ENCODE measurements around the gene HES1.
"Not testable (repeated sequence)": the region's sequence is repeated elsewhere in the genome, so short reads cannot be mapped to it uniquely, and the experiment has no call there.

The HES1 gene

DNA sequence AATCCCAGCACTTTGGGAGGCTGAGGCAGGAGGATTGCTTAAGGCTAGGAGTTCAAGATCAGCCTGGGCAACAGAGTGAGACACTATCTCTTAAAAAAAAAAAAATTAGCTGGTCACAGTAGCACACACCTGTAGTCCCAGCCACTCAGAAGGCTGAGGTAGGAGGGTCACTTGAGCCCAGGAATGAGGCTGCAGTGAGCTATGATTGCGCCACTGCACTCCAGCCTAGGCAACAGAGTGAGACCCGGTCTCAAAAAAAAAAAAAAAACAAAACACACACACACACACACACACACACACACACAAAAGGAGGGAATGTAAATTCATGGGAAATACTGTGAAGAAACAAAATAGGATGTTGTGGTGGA, 15.0 kb downstream of the HES1 start:
- H3K27me3 ChIP-seq (ENCODE audit: control insufficient read depth, insufficient read depth, low read length); H3K36me3 ChIP-seq (ENCODE audit: control insufficient read depth, low read depth, low read length); H3K4me1 ChIP-seq (ENCODE audit: control insufficient read depth, low read depth, low read length); H3K9ac ChIP-seq (ENCODE audit: low read length); H3K9me3 ChIP-seq (ENCODE audit: control insufficient read depth, low read depth, low read length); H3K27ac ChIP-seq (ENCODE audit: low read length); H3K4me3 ChIP-seq (ENCODE audit: low read length): not testable (repeated sequence)

DNA sequence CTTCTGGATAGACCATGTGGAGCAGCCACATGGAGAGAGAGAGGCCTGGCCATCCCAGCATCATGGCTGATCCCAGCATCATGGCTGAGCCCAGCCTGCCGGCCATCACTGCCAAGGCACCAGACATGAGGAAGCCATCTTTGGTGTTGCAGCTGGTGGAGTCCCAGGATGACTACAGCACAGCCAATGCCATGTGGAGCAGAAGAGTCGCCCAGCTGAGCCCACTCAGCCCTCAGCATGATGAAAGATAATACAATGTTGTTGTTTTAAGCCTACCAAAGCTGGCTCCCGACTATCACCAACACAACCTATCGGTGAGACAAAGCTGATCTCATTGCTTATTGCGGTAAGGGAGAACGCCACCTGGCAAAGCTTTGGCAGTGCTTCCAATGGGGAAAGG, 18.4 kb downstream of the HES1 start:
- H3K4me1 ChIP-seq (ENCODE audit: control insufficient read depth, low read depth, low read length), result no peaks in the 10 kb centered on the region

DNA sequence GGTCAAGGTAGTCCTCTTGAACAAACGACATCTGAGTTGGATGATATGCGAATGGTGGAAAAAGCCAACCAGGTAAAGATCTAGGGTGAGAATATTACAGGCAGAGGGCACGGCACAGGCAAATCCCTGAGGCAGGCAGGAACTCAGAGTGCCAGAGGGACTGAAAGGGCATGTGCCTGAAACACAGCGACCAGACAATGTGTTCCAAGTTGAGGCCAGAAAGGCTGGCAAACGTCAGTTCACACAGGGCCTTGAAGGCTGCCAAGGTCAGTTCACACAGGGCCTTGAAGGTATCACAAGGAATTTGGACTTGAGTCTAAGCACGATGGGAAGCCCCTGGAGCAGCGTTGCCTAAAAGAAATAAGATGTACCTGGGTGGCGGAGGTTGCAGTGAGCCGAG, 20.1 kb downstream of the HES1 start:
- Histone ChIP-seq H3K9ac (ENCODE audit: low read length) (no peak overlapping the region), H3K27ac (ENCODE audit: low read length) (no peak overlapping the region), H3K9me3 (ENCODE audit: control insufficient read depth, low read depth, low read length) (no peaks in the 10 kb centered on the region), H3K4me3 (ENCODE audit: low read length) (no peak overlapping the region), H3K27me3 (ENCODE audit: control insufficient read depth, insufficient read depth, low read length) (no peaks in the 10 kb centered on the region), H3K36me3 (ENCODE audit: control insufficient read depth, low read depth, low read length) (no peaks in the 10 kb centered on the region), H3K4me1 (ENCODE audit: control insufficient read depth, low read depth, low read length) (peaks cover 3% of the 10 kb centered on the region)

More for the DNA sequence above, 18.4 kb downstream of the HES1 start:
- Histone ChIP-seq H3K9ac (ENCODE audit: low read length) (no peak overlapping the region), H3K27ac (ENCODE audit: low read length) (no peak overlapping the region), H3K36me3 (ENCODE audit: control insufficient read depth, low read depth, low read length) (no peaks in the 10 kb centered on the region), H3K4me3 (ENCODE audit: low read length) (no peak overlapping the region), H3K27me3 (ENCODE audit: control insufficient read depth, insufficient read depth, low read length) (no peaks in the 10 kb centered on the region), H3K9me3 (ENCODE audit: control insufficient read depth, low read depth, low read length) (no peaks in the 10 kb centered on the region)

DNA sequence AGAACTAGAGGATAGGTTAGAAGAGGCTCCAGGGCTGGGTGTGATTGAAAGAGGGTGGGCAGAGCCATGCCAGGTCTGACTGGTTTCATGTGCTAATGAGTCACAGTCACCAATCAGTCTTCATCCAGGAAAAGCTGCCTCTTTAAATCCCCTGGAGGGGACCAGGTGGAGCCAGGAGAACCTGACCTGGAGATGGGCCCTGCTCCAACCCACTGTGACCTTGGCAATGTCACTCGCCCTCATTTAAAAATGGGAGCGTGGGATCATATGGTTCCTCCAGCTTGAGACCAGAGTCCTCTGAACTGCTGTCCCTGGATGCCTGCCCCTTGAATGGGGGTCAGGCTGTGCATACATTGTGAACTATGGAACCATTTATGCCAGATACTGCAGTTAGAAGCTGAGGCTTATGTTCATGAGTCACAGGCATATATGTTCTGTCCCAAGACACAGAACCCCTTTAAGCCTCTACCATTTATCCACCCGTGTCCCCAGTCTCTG, 23.0 kb downstream of the HES1 start:
- no peak overlapping the region for H3K9ac ChIP-seq (ENCODE audit: low read length)
- no peak overlapping the region for H3K27ac ChIP-seq (ENCODE audit: low read length)
- H3K9me3 ChIP-seq (ENCODE audit: control insufficient read depth, low read depth, low read length), result no peaks in the 10 kb centered on the region
- no peaks in the 10 kb centered on the region for H3K36me3 ChIP-seq (ENCODE audit: control insufficient read depth, low read depth, low read length)
- H3K4me1 ChIP-seq (ENCODE audit: control insufficient read depth, low read depth, low read length), result peaks cover 14% of the 10 kb centered on the region
- no peaks in the 10 kb centered on the region for H3K27me3 ChIP-seq (ENCODE audit: control insufficient read depth, insufficient read depth, low read length)
- H3K4me3 ChIP-seq (ENCODE audit: low read length), result no peak overlapping the region

DNA sequence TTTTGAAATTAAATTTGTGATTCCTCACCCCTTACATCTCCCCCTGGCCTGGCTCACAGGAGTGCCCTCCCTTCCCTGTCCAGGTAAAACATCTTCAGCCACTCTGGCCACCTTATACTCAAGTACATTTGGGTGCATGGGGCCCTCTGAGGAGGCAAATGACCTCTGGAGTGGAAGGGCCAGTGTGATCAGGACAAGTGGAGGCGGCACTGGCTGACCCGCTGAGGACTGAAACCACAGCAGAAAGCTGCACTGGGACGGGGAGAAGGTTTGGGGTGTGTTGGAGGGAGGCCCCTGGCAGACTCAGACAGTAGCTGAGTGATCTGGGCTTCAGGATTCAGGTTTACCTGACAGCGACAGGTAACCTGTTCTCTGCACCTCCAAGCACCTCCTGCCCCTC, 24.2 kb downstream of the HES1 start:
- H3K36me3 ChIP-seq (ENCODE audit: control insufficient read depth, low read depth, low read length), result no peaks in the 10 kb centered on the region
- H3K9ac ChIP-seq (ENCODE audit: low read length), result no peak overlapping the region
- H3K9me3 ChIP-seq (ENCODE audit: control insufficient read depth, low read depth, low read length), result no peaks in the 10 kb centered on the region
- H3K4me1 ChIP-seq (ENCODE audit: control insufficient read depth, low read depth, low read length), result peaks cover 16% of the 10 kb centered on the region
- no peak overlapping the region for H3K27ac ChIP-seq (ENCODE audit: low read length)
- no peaks in the 10 kb centered on the region for H3K27me3 ChIP-seq (ENCODE audit: control insufficient read depth, insufficient read depth, low read length)
- no peak overlapping the region for H3K4me3 ChIP-seq (ENCODE audit: low read length)

DNA sequence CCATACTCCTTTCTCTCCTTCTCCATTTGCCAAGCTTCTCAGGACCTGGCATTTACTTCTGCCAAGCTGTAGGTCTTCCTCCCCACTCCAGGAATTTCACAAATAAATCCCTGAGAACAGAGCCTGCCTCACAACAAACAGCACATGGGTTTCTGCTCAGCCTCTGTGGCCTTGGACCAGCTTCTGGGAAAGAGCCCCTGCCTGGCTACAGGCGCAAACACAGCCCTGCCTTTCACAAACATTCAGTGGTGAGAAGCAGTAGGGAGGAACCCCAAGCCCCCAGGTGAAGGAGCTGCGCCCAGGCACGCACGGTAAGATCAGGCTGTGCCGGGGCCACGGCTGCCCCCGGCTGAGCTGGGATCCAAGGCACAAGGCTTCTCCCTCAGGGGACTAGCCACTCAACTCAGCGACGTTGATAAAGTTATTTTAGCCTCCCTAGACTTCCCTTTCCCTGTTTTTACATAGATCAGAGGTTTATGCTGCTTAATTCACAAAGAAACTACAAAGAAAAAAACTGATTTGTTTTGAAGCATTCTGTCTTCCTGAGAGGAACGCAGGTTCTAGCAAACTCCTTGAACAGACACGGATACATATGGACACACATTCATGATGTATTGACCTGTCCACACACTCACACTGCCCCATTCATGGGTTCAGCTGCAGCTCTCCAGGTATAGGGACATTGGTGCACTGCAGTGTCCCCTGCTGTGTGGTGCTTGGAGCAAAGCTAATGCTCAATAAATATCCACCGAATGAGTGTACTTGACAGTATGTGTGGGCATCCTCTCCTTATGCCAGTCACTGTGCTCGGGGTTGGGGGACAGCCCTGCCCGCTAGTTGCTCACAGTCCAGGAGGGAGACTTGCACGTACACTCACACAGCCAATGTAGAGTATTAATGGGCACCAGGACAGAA, 25.4 kb downstream of the HES1 start:
- Histone ChIP-seq H3K27ac (ENCODE audit: low read length) (no peak overlapping the region), H3K36me3 (ENCODE audit: control insufficient read depth, low read depth, low read length) (no peaks in the 10 kb centered on the region), H3K4me3 (ENCODE audit: low read length) (no peak overlapping the region), H3K9me3 (ENCODE audit: control insufficient read depth, low read depth, low read length) (no peaks in the 10 kb centered on the region), H3K9ac (ENCODE audit: low read length) (no peak overlapping the region), H3K4me1 (ENCODE audit: control insufficient read depth, low read depth, low read length) (peaks cover 23% of the 10 kb centered on the region), H3K27me3 (ENCODE audit: control insufficient read depth, insufficient read depth, low read length) (no peaks in the 10 kb centered on the region)

DNA sequence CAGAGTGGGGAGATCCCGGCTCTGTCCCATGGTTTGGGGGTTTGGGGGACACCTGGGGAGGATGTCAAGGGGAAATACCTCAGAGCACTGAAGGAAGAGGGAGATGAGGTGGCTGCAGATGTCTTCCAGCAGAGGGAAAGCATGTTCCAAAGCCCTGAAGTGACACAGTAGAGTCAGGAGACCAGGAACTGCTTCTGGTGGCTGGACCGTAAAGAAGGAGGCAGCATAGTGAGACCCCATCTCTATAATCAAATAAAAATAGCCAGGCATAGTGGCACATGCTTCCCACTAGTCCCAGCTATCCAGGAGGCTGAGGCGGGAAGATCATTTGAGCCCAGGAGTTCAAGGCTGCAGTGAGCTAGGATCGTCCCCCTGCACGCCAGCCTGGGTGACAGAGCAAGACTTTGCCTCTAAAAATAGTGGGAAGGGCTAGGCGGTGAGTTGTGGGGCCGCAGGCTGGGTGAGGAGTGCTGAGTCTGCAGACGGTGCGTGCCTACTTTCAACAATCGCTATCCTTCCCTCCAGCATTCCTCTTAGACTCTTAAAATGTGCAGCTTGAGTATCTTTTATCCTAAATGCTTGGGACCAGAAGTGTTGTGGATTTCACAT, 26.2 kb downstream of the HES1 start:
- Histone ChIP-seq H3K4me3 (ENCODE audit: low read length) (no peak overlapping the region), H3K4me1 (ENCODE audit: control insufficient read depth, low read depth, low read length) (peaks cover 31% of the 10 kb centered on the region), H3K27me3 (ENCODE audit: control insufficient read depth, insufficient read depth, low read length) (no peaks in the 10 kb centered on the region), H3K36me3 (ENCODE audit: control insufficient read depth, low read depth, low read length) (no peaks in the 10 kb centered on the region), H3K27ac (ENCODE audit: low read length) (no peak overlapping the region), H3K9ac (ENCODE audit: low read length) (no peak overlapping the region), H3K9me3 (ENCODE audit: control insufficient read depth, low read depth, low read length) (no peaks in the 10 kb centered on the region)

DNA sequence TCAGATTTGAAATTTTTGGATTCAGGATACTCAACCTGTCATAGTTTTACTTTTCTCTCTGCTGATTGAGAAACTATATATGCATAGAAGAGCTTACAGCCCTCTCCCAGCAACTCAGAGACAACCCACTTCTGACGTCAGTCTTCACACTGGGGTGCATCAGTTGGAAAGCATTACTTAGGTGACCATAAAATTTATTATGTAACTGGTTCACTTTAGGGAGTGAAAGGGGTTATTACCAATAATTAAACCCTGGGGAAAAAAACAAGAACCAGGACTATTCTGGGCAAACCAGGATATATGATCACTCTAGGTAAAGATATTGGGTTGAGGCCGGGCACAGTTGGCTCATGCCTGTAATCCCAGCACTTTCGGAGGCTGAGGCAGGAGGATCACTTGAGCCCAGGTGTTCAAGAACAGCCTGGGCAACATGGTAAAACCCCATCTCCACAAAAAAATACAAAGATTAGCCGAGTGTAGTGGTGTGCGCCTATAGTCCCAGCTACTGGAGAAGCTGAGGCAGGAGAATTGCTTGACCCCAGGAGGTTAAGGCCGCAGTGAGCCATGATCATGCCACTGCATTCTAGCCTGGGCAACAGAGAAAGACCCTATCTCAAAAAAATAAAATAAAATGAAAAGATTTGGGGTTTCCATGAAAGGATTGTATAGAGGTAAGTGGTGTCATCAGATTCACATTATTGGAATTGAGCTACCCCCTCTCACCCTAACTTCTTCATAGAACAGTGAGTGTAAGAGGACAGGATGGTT, 27.1 kb downstream of the HES1 start:
- Histone ChIP-seq H3K4me3 (ENCODE audit: low read length) (no peak overlapping the region), H3K9ac (ENCODE audit: low read length) (no peak overlapping the region), H3K27ac (ENCODE audit: low read length) (no peak overlapping the region), H3K4me1 (ENCODE audit: control insufficient read depth, low read depth, low read length) (peaks cover 40% of the 10 kb centered on the region), H3K27me3 (ENCODE audit: control insufficient read depth, insufficient read depth, low read length) (no peaks in the 10 kb centered on the region), H3K36me3 (ENCODE audit: control insufficient read depth, low read depth, low read length) (no peaks in the 10 kb centered on the region), H3K9me3 (ENCODE audit: control insufficient read depth, low read depth, low read length) (no peaks in the 10 kb centered on the region)

DNA sequence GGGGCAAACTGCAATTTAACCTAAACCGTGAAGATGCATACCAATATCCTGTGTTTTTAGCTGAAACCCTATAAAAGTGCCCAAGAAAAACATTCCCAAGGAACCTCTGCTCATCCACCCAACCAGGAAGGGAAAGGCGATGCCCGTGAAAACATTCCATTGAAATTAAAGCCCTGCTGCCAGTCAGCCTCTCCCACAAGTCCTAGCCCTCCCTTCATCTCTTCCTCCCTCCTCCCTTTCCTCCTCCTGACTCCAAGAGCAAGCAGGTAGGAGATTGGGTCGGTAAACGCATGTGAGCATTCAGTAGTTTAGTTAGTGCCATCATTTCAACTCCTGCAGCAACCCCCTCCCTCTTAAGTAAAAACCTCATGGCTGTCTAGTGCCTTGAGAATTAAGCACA, 27.7 kb downstream of the HES1 start:
- H3K27ac ChIP-seq (ENCODE audit: low read length), result no peak overlapping the region
- no peaks in the 10 kb centered on the region for H3K27me3 ChIP-seq (ENCODE audit: control insufficient read depth, insufficient read depth, low read length)
- no peak overlapping the region for H3K9ac ChIP-seq (ENCODE audit: low read length)
- peaks cover 46% of the 10 kb centered on the region for H3K4me1 ChIP-seq (ENCODE audit: control insufficient read depth, low read depth, low read length)
- no peak overlapping the region for H3K4me3 ChIP-seq (ENCODE audit: low read length)
- no peaks in the 10 kb centered on the region for H3K36me3 ChIP-seq (ENCODE audit: control insufficient read depth, low read depth, low read length)
- no peaks in the 10 kb centered on the region for H3K9me3 ChIP-seq (ENCODE audit: control insufficient read depth, low read depth, low read length)

DNA sequence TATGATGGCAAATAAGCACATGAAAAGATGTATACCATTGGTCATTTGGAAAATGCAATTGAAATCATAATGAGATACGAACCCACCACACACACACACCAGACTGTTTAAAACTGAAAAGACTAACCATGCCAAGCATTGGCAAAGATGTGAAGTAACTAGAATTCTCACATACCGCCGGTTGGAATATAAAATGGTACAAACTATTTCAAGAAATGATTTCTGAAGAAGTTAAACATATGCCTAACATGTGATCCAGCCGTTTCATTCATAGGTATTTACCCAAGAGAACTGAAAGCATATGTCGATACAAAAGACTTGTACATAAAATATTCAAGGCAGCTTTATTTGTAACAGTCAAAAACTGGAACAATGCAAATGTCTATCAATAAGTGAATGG, 28.9 kb downstream of the HES1 start:
- no peaks in the 10 kb centered on the region for H3K27me3 ChIP-seq (ENCODE audit: control insufficient read depth, insufficient read depth, low read length)
- no peak overlapping the region for H3K27ac ChIP-seq (ENCODE audit: low read length)
- no peak overlapping the region for H3K9ac ChIP-seq (ENCODE audit: low read length)
- H3K4me3 ChIP-seq (ENCODE audit: low read length), result no peak overlapping the region
- H3K9me3 ChIP-seq (ENCODE audit: control insufficient read depth, low read depth, low read length), result no peaks in the 10 kb centered on the region
- peaks cover 48% of the 10 kb centered on the region for H3K4me1 ChIP-seq (ENCODE audit: control insufficient read depth, low read depth, low read length)
- no peaks in the 10 kb centered on the region for H3K36me3 ChIP-seq (ENCODE audit: control insufficient read depth, low read depth, low read length)

DNA sequence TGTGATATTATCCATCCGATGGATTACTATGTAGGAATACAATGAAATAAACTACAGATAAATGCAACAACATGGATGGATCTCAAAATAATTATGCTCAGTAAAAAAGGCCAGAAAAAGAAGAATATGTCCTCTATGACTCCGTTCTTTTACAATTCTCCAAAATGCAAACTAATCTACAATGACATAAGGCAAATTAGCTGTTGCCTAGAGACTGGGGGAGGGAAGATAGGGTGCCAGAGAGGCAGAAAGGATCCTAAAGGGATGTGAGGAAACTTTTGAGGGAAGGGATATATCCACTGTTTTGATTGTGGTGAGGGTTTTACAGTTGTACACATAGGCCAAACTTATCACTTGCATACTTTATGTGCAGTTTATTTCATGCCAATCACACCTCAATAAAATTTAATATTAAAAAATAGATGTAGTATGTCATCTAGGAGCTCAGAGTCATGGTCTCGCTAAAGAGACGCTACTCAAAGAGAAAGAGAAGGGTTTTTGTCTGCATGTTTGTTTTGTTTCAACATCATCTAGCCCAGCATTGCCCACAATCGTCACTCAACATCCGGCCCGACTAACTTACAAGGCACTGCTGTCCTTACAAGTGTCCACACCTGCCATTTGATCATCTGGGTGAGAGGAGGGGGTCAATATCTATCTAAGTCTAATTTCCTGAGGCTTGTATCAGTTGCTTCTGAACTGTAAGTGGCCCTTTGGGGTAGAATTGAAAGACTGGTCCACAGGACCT, 29.5 kb downstream of the HES1 start:
- Histone ChIP-seq H3K9me3 (ENCODE audit: control insufficient read depth, low read depth, low read length) (no peaks in the 10 kb centered on the region), H3K4me3 (ENCODE audit: low read length) (no peak overlapping the region), H3K4me1 (ENCODE audit: control insufficient read depth, low read depth, low read length) (peaks cover 52% of the 10 kb centered on the region), H3K27me3 (ENCODE audit: control insufficient read depth, insufficient read depth, low read length) (no peaks in the 10 kb centered on the region), H3K36me3 (ENCODE audit: control insufficient read depth, low read depth, low read length) (no peaks in the 10 kb centered on the region), H3K27ac (ENCODE audit: low read length) (no peak overlapping the region), H3K9ac (ENCODE audit: low read length) (no peak overlapping the region)

Data from iPS-18a (cell line).